COLO829 (cell line): Measurements from ENCODE around the gene FYN.
"Not testable (repeated sequence)": the region's sequence is repeated elsewhere in the genome, so short reads cannot be mapped to it uniquely, and the experiment has no call there.

Source experiments
- DNase-seq: peaks from one replicate; pipeline ENCODE4 v3.0.0; 2012; ENCODE audit warnings: low spot score

The FYN gene

GRCh38 chr6:111850295-111850937 lies 22.8 kb downstream of the FYN start:
- no peak for DNase-seq

DNA sequence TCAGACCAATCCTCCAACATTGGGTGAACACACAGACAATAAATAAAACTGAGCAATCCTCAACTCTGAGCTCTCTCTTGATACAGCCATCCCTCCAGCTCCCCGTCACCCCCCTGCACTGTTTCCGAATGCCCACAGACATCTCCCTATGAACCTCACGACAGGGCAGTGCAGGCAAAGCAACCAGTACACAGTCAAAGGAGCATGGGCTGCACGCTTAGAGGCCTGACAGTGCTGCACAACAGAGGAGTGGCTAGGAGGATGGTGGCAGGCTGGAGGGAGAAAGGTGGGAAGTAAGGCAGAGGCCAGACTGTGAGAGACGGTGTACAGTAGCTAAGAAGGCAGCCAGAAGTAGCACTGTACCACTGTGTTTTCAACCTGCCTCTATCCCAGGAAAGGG lies 24.0 kb downstream of the FYN start:
- DNase-seq: no peak

GRCh38 chr6:111848262-111848812 lies 24.9 kb downstream of the FYN start:
- DNase-seq: no peak

DNA sequence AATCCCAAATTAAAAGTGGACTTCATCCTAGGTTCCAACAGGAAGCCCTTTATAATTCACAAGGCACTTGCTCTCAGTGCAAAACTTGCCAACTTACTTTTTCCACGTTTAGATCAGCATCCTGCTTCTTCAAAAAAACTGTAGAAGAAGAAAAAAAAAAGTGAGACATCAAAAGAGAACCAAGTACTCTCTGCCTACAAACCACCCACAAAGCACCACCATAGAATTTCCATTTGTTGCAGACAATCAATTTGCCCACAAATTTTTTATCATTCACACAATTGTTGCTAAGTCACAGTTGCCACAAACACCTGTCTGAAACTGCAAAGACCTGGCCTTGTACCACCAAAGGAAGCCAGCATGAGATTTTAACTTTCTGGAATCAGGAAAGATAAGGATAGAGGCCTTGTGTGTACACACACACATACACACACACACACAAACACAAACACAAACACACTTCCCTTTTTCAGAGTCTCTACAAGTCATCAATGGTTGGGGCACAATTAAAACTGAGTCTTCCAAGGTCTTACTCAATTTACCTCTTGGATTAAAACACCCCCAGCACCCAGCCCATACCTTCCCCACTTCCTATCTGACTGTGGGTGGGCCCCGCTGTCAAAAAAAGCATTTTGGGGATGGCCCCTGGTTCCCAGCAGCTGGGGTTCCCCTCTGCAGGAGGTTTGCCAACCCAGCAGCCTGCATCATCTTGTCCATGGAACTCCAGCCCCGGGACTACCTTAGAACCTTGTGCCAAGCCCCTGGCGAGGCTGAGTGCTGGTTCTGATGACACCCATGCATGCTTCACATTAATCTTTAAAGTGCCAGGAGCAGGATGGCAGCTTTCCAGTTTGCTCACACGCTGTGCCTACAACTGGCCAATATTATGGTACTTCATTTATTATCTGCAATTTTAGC lies 26.5 kb downstream of the FYN start:
- no peak for DNase-seq

- no peak for DNase-seq
Observed at GRCh38 chr6:111846066-111846465, 27.2 kb downstream of the FYN start.

- no peak for DNase-seq
Observed at GRCh38 chr6:111845441-111845871, 27.8 kb downstream of the FYN start.

DNA sequence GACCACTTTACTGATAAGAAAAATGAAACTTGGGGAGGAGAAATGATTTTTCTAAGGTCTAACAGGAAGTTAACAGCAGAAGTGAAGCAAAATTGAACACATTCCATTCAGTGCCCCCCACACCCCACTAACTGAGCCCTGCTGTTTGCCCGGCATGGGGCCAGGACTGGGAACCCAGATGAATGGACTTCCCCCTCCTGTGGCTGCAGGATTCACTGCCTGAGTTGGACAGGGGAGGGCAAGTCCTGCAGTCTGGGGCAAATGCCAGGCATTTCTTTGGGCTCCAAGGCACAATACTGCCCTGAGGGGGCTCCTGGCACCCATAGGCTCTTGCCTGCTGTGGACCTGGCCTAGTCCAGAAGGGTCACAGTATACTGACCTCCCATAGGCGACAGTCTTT lies 28.3 kb downstream of the FYN start:
- DNase-seq: no peak

DNA sequence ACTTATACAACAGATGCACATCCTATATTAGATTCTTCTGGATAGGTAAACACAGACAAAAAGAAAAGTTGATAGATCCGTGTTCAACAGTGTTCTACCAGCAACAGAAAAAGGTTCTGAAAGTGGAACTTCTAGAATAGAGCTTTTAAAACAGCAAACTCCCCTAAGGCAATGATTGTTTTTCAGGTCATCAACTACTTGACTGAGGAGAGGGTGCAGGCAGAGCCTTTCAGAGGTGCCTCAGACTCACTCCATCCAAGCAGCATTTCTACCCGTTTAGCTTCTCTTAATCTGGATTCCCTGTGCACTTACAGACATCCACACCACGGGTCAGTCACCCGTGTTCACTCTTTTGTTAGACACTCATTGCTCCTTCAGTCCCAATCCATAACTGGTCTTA lies 28.9 kb downstream of the FYN start:
- DNase-seq: no peak

DNA sequence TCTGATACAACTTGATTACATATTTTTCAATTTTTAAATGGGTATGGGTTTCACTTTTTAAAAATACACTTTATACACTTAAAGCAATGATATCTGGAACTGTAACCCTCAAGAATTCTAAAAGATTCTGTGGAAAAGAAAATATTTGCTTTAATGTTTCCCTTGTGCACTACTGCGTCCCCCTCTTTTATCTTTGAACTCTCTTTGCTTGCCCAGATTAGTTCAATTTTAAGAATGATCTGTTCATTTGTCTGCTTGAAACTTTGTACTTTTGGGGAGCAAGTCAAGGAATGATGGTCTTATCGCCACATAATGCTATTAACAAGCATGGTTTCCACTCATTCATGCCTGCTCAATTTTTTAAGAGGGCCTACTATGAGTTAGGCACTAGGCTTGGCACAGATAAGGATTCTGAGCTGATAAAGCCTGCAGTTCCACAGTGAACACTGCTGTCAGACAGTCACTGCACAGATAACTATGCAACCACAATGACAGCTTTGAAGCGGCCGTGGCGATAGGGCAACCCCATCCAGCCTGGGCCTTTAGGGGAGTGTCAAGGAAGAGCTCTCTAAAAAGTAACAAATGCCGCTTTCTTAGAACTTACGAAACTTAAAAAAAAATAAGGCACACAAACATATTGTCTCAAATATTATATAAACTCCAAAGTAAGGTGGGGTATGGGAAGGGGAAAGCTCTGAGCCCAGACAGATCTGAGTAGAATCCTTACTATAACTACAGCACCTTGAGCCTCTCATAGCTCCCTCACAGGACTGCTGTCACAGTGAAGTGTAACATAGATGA lies 29.7 kb downstream of the FYN start:
- DNase-seq: no peak

DNA sequence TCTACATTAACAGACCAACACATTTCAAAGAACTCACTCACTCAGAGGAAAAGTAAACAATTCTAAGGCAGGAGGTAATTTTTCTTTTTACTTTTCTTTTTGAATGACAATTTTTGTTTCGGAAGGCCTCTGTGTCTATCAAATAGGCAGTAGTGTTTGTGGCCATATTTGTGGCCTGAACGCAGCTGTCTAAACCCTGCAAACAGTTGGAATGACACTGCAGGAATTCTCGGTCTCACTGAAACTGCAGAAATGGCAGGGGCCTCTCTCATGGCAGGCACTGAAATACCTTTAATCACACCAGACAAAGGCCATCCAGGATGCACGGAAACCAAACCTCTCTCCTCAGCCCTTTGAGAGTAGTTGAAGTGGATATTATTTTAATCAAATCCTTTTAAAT lies 30.4 kb downstream of the FYN start:
- DNase-seq: no peak

- no peak for DNase-seq
Observed at GRCh38 chr6:111842271-111842822, 30.9 kb downstream of the FYN start.

- peak; percentile 87 for DNase-seq
Observed at GRCh38 chr6:111841822-111842221, 31.4 kb downstream of the FYN start.

- DNase-seq: no peak
Observed at GRCh38 chr6:111840803-111841202, 32.4 kb downstream of the FYN start.

GRCh38 chr6:111838749-111839484 lies 34.3 kb downstream of the FYN start:
- DNase-seq: no peak

GRCh38 chr6:111837641-111838500 lies 35.4 kb downstream of the FYN start:
- DNase-seq: no peak

DNA sequence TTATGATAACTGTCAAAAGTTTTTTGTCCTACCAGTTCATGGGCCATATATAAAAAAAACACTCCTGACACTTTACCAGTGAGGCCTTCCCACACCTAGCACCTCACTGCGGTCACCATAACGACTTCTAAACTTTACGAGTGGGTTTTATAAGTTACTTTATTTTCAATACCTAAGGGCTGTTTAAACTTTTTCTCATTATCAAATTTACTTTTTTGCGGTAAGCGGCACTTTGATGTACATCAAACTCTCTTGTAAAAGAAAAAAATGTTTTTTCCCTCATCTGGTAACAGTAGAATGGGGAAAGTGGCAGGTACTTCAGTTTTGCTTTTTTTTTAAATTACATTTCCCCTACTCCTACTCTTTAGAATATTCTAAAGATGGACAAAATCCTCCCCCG lies 36.2 kb downstream of the FYN start:
- no peak for DNase-seq

DNA sequence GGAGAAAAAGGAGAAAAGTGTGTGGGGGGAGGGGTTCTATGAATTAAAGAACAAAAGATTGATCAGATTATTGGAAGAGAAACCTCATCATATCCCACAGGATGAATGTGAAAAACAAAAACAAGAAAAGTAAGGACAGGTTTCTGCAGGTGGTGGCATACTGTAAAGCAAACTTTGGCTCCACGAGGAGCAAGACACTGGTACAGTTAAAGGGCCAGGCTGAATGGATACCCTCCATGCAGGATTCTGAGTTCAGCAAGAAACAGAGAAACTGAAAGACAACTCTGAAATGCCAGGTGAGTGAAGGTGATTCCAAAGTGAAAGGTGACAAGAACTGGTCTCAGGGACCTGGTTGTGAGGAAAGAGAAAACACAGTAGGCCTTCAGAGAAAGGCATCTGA lies 37.4 kb downstream of the FYN start:
- no peak for DNase-seq

- DNase-seq: not testable (repeated sequence)
Observed at GRCh38 chr6:111835398-111835797, 37.9 kb downstream of the FYN start.

DNA sequence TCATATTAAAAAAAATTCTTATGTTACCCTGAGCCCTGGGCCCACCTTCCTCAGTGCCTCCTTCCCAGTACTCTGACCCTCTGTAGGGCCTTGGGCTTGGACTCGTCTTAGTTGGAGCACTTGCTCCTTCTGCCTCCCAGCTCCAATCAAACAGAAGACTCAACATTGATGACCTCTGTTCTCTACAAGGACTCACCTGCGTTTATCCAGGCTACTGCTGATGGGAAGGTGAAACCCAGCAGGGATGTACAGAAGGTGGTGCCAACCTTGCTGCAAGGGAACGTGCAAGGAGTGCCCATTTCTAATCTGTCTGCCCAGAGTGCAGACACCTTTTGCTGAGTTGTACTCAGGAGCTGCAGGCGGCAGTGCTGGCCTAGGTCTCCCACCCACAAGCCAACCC lies 38.9 kb downstream of the FYN start:
- no peak for DNase-seq

DNA sequence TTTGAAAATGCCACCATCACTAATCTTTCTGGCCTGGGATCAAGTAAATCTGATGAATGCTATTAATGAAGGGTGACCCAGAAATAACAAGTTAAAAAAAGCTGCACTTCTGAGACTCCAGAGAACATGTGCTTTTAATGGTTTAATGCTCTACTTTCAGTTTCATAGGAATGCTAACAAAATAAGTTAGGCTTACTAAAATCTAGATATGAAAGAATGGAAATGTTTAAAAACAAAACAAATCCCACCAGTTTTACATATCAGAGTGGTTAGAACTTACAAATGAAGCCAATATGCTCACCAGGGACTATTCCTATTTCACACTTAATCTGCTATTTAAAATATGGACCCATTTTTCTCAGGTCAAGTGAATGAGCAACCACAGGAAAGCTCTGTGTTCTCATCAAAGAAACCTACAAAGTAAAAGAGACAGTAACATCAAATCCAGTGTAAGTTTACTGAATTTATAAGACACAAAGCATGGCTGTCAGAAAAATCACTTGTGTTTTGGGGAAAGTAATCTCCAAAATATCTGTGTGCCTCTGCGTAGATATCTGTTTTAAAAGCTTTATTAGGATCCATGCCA lies 40.3 kb downstream of the FYN start:
- no peak for DNase-seq
